Common myeloid progenitor, CD34-positive (primary cell): ENCODE measurements around the gene ZNF44.
A peak's percentile ranks its signal among the peaks of the same experiment; 100 is the strongest.

Source experiments
- CTCF ChIA-PET: fragments of 350-600 bp; sonication (Branson Sonifier 250); formaldehyde crosslinking; loops from one replicate; lab custom pipeline; 2021; ENCODE audit warnings: antibody characterized with exemption; lab: Charles Lee
- POLR2A ChIA-PET: fragments of 350-600 bp; sonication (Branson Sonifier 250); formaldehyde crosslinking; loops from one replicate; lab custom pipeline; 2021; ENCODE audit warnings: antibody characterized with exemption; lab: Charles Lee
- DNase-seq, 3 donors: peaks; one replicate each; pipeline versions ENCODE4 v3.0.0 to v3.0.0-alpha.2; 2013
- H3K27ac ChIP-seq, 2 experiments: 1 replicate in 1 of 2; 2 replicates in 1 of 2; pipeline ENCODE4 v1.7.0; 2013; ENCODE audit warnings: inconsistent platforms in 2 of 2, low read length in 2 of 2, mild to moderate bottlenecking in 2 of 2, low read depth in 1 of 2, moderate library complexity in 1 of 2; ENCODE audit not compliant: severe bottlenecking in 2 of 2, insufficient read depth in 1 of 2, poor library complexity in 1 of 2
- H3K27me3 ChIP-seq, 5 experiments: replicated peaks in 2 of 5; 1 replicate in 3 of 5; 2 replicates in 2 of 5; pipeline versions ENCODE4 v1.6.1 to v1.7.0; 2013; ENCODE audit warnings: low read length in 4 of 5, mild to moderate bottlenecking in 2 of 5, moderate library complexity in 2 of 5, inconsistent platforms in 1 of 5; ENCODE audit not compliant: insufficient read depth in 5 of 5, control insufficient read depth in 4 of 5
- H3K36me3 ChIP-seq, 4 experiments: 1 replicate in 2 of 4; 2 replicates in 2 of 4; pipeline versions ENCODE4 v1.6.1 to v1.7.0; 2013; ENCODE audit warnings: low read length in 3 of 4, control low read depth in 1 of 4, mild to moderate bottlenecking in 1 of 4; ENCODE audit not compliant: control insufficient read depth in 4 of 4, insufficient read depth in 4 of 4
- H3K4me1 ChIP-seq, 4 experiments: 1 replicate in 3 of 4; 2 replicates in 1 of 4; pipeline versions ENCODE4 v1.6.1 to v1.7.1; 2013; ENCODE audit warnings: low read length in 3 of 4, mild to moderate bottlenecking in 3 of 4, control low read depth in 1 of 4, inconsistent platforms in 1 of 4, moderate library complexity in 1 of 4; ENCODE audit not compliant: control insufficient read depth in 4 of 4, insufficient read depth in 4 of 4; ENCODE audit errors: control extremely low read depth in 1 of 4
- H3K4me3 ChIP-seq, 7 experiments: 1 replicate in 4 of 7; 2 replicates in 3 of 7; pipeline versions ENCODE4 v1.5.1 to v1.7.0; 2013; ENCODE audit warnings: mild to moderate bottlenecking in 7 of 7, low read length in 6 of 7, moderate library complexity in 6 of 7, inconsistent platforms in 2 of 7, low read depth in 2 of 7, control low read depth in 1 of 7; ENCODE audit not compliant: insufficient read depth in 4 of 7, control insufficient read depth in 1 of 7; ENCODE audit errors: extremely low read depth in 1 of 7
- H3K9me3 ChIP-seq, 5 experiments: 1 replicate in 4 of 5; 2 replicates in 1 of 5; pipeline versions ENCODE4 v1.6.1 to v1.7.1; 2013; ENCODE audit warnings: low read length in 4 of 5, mild to moderate bottlenecking in 2 of 5, inconsistent platforms in 1 of 5, low read depth in 1 of 5, moderate library complexity in 1 of 5; ENCODE audit not compliant: control insufficient read depth in 4 of 5, insufficient read depth in 2 of 5; ENCODE audit errors: control extremely low read depth in 1 of 5
- WGBS: methylation state at CpG from one replicate; pipeline ENCODE4 v1.1.5; 2013; ENCODE audit not compliant: insufficient coverage; 5-methylcytosine and 5-hydroxymethylcytosine counted together

ZNF44 gene

GRCh38 chr19:12284226-12284625 lies 10.5 kb downstream of the ZNF44 start:
- H3K9me3 ChIP-seq, result peaks cover 7 to 50% (median 16%) of the 10 kb centered on the region in 5 experiments
- 98% methylated on average over 14 of the region's 14 CpGs for WGBS
- CTCF ChIA-PET, result interaction anchor here (0.6 kb wide), 1 partner anchor 217 kb away, joined by 3 read pairs; no protein-coding TSS in a partner anchor
- peaks cover 7 to 44% (median 19%) of the 10 kb centered on the region in 4 experiments for H3K36me3 ChIP-seq
- H3K4me3 ChIP-seq, result no peak overlapping the region
- POLR2A ChIA-PET, result no interaction called here
- no peak overlapping the region for H3K27ac ChIP-seq
- DNase-seq, result no peak
- no peaks in the 10 kb centered on the region for H3K27me3 ChIP-seq
- peaks cover 0 to 2% (median 0%) of the 10 kb centered on the region in 4 experiments for H3K4me1 ChIP-seq

- WGBS, result 80% methylated on average over 1 of the region's 2 CpGs
- H3K27ac ChIP-seq, result no peak overlapping the region
- no peaks in the 10 kb centered on the region for H3K4me1 ChIP-seq
- no peak overlapping the region for H3K4me3 ChIP-seq
- H3K27me3 ChIP-seq, result no peaks in the 10 kb centered on the region
- no peak for DNase-seq
- peaks cover 10 to 81% (median 41%) of the 10 kb centered on the region in 5 experiments for H3K9me3 ChIP-seq
- ChIA-PET POLR2A (no interaction called here), CTCF (no interaction called here)
- H3K36me3 ChIP-seq, result peaks cover 17 to 55% (median 26%) of the 10 kb centered on the region in 4 experiments
Observed at GRCh38 chr19:12278713-12279112, 16.0 kb downstream of the ZNF44 start.

DNA sequence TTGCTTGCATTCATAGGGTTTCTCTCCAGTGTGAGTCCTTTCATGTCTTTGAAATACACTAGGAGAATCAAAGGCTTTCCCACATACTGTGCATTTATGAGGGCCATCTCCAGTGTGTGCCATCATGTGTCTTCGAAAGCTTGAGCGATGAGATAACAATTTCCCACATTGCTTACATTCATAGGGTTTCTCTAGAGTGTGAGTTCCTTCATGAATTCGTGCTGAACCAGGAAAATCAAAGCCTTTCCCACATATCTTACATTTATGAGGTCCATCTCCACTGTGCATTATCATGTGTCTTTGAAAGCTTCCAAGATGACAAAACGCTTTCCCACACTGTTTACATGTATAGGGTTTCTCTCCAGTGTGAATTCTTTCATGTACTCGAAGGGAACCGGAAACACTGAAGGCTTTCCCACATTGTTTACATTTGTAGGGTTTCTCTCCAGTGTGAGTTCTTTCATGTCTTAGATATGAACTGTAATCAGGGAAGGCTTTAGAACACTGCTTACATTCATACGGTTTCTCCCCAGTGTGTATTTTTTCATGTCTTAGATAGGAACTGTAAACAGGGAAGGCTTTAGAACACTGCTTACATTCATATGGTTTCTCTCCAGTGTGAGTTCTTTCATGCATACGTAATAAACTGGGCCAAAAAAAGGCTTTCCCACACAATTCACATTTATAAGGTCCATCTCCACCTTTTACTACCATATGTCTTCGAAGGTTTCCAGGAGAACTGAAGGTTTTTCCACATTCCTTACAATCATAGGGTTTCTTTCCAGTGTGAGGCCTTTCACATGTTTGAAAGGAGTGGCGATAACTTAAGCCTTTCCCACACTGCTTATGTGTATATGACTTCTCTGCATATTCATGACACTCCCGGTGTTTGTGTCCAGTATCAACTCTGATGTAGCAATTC lies 21.4 kb downstream of the ZNF44 start:
- peak overlapping the region in 1 of 7 experiments; percentile 5 for H3K4me3 ChIP-seq
- no peaks in the 10 kb centered on the region for H3K4me1 ChIP-seq
- ChIA-PET CTCF (no interaction called here), POLR2A (no interaction called here)
- peaks cover 28 to 89% (median 59%) of the 10 kb centered on the region in 5 experiments for H3K9me3 ChIP-seq
- no peak overlapping the region for H3K27ac ChIP-seq
- H3K36me3 ChIP-seq, result peaks cover 33 to 73% (median 42%) of the 10 kb centered on the region in 4 experiments
- WGBS, result 100% methylated on average over 7 of the region's 11 CpGs
- H3K27me3 ChIP-seq, result no peaks in the 10 kb centered on the region
- DNase-seq, result peak in 1 of 3 donors; percentile 49

- no peak overlapping the region for H3K27ac ChIP-seq
- ChIA-PET CTCF (no interaction called here), POLR2A (interaction anchor here (0.6 kb wide), 1 partner anchor 375 kb away, joined by 3 read pairs; no protein-coding TSS in a partner anchor)
- no peak overlapping the region for H3K4me3 ChIP-seq
- no peaks in the 10 kb centered on the region for H3K27me3 ChIP-seq
- 100% methylated on average over 5 of the region's 5 CpGs for WGBS
- H3K36me3 ChIP-seq, result peaks cover 33 to 68% (median 42%) of the 10 kb centered on the region in 4 experiments
- H3K4me1 ChIP-seq, result no peaks in the 10 kb centered on the region
- no peak for DNase-seq
- H3K9me3 ChIP-seq, result peaks cover 28 to 85% (median 55%) of the 10 kb centered on the region in 5 experiments
Observed at GRCh38 chr19:12272386-12272785, 22.3 kb downstream of the ZNF44 start.

DNA sequence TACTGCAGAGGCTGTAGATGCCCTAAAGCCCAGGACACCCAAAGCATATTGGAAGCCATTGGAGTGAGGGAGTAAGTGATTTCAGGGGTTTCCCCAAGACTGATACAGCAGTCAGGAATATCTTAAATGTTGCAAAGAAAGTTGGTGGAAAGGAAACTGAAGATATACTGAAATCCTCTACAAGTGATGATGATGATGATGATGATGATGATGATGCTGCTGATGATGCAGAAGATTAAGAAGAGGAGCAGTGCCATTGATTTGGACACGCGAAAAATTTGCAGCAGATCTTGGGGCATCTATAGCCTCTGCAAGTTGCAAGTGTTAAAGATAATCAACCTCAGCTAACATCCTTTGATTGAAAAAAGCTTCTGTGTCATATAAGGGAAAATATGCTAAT lies 23.8 kb downstream of the ZNF44 start:
- POLR2A ChIA-PET, result no interaction called here
- WGBS, result no CpG with 5 or more reads among the region's 2 CpGs

DNA sequence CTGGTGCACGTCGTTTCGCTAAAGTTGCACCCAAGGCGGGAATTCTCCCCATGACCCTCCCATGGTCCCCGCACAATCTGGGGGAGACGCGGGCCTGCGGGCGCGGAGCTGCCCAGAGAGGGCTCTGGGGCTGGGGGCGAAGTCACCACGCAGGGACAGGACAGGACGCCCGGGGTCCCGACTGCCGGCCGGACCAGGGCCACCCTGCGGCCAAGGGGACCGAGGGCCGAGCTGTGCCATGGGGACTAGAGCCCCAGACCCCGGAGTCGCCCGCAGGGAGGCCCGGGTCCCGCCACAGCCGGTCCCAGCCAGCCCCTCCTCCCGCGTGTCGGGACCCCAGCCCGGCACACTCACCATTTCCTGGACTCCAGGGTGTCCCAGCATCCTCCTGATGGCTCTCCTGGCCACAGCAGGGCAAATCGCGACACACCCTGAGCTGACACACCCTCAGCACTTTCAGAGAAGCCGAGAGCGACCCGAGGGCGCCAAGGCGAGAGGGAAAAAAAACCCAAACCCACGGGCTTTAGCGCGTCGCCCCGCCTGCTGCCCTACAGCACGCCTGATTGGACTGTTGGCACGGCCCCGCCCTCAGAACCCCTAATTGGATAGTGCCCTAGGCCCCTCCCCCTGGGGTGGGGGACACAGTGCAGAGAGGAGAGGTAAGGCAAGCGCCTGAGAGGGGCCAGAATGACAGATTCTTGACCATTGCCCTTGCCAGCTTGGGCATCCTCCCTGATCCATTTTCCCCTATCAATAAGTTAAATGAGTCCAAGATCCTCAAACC lies 28.6 kb downstream of the ZNF44 start:
- CTCF ChIA-PET, result no interaction called here
- POLR2A ChIA-PET, result no interaction called here
- no peaks in the 10 kb centered on the region for H3K27me3 ChIP-seq
- DNase-seq, result no peak
- H3K4me1 ChIP-seq, result no peaks in the 10 kb centered on the region
- H3K4me3 ChIP-seq, result no peak overlapping the region
- WGBS, result 67% methylated on average over 45 of the region's 46 CpGs
- H3K27ac ChIP-seq, result no peak overlapping the region
- peaks cover 8 to 65% (median 51%) of the 10 kb centered on the region in 5 experiments for H3K9me3 ChIP-seq
- H3K36me3 ChIP-seq, result peaks cover 3 to 12% (median 7%) of the 10 kb centered on the region in 4 experiments

More for the DNA sequence above, 23.8 kb downstream of the ZNF44 start:
- CTCF ChIA-PET, result interaction anchor here (0.7 kb wide), 1 partner anchor 16 kb away, joined by 3 read pairs; no protein-coding TSS in a partner anchor
- no peaks in the 10 kb centered on the region for H3K4me1 ChIP-seq
- no peak overlapping the region for H3K27ac ChIP-seq
- peaks cover 29 to 58% (median 31%) of the 10 kb centered on the region in 4 experiments for H3K36me3 ChIP-seq
- H3K27me3 ChIP-seq, result no peaks in the 10 kb centered on the region
- DNase-seq, result no peak
- peak overlapping the region in 1 of 7 experiments; percentile 39 for H3K4me3 ChIP-seq
- peaks cover 28 to 82% (median 58%) of the 10 kb centered on the region in 5 experiments for H3K9me3 ChIP-seq
